ENCODE data around the gene NINJ2.

The NINJ2 gene

GRCh38 chr12:565589-566105 lies 97.6 kb downstream of the NINJ2 start:
- no peak for DNase-seq

DNA sequence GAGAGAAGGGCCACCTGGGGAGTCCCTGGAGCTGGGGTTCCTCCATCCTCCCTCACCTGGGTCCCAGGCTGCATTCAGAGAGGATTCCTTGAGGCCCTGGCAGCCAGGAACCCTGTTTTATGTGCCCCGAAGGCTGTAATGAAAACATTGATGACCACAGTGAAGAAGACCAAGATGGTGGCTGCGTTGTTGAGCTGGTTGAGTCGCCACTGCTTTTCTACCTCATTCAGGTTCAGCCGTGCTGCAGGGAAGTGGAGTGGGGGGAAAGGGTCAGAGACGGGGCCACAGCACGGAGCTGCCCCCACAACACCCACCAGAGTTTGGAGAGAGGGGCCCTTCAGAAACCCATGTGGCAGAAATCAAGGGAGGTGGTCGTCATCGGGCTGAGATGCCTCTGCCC lies 98.1 kb downstream of the NINJ2 start:
- DNase-seq = no peak

- DNase-seq = no peak
These were observed 99.4 kb downstream of the NINJ2 start for GRCh38 chr12:563787-564298.

GRCh38 chr12:563250-563781 lies 99.9 kb downstream of the NINJ2 start:
- DNase-seq = no peak

DNA sequence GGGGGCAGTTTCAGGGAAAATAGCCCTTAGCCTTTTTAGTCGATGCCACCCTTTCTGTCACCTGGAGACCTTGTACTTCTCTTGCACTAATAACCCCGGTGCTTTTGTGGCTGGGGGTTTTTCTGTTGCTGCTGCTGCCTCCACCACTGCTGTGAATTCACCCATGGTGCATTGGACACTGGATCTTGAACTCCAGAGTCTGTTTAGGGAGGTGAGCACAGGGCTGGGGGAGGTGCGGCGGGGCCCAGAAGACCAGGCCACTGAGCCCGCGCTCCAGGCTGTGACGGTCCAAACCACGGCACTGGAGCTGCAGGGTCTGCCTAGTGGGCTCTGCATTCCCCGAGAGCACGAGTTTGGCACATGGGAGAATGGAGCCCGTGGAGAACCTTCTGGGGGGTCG lies 100.6 kb downstream of the NINJ2 start:
- no peak for DNase-seq

DNA sequence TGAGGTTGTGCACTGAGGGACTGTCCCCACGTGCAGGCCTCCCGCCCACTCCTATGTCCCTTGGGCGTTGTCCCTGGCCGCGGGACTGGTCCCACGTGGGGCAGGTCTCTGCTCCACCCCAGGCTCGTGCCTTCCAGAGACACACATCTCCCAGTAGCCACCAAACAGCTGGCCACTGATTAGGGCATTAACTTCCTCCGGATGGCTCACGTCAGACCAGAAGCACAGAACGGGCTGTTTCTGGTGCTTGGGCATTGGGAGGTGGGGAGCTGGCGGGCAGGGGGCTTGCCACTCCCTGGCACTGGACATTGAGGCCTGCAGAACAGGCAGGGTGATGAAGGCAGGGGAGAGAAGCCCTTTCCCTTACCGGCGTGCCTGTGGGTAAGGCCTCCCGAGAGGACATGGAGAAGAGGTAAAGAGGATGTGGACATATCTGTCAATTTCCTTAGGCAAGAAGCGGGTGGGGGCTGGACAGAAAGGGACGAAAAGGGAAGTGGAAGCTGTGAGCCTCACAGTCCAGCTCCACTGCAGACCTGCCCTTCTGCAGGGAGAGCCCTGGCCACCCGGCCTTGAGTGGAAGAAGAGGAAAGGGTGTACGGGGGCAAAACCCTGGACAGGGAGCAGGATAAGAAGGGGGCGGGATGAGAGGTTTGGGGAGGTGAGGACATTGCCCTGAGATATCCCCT lies 101.2 kb downstream of the NINJ2 start:
- DNase-seq = no peak

- no peak for DNase-seq
These were observed 101.9 kb downstream of the NINJ2 start for GRCh38 chr12:561391-561705.

DNA sequence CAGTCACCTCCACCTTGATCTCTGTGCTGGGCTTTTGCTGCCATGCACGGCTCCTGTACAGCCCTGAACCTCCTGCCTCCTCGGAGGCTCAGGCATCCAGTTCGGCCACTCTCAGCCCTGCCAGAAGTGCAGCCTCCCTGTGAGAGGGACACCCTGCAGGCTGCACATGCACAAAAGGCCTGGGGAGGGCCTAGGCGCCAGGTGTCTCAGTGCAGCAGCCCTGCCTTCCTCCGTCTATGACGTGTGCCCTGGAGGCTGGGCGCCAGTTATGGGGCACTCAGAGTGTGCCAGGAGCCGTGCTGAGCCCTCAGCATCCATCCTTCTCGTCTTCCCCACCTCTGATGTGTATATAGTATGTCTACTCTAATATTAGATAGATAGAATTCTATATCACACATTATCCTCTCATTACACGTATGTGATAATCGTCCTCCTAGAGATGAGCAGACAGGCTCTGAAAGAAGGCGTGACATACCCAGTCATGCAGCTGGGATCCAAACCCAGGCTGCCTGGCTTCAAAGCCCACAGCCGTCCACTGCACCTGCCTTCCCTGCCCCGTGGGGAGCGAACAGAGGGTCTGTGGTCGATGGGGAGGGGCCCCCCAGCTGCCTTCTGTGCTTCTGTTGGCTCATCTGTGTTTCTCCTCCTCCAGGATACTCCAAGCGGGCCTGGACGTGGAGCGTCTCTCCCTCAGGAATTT lies 102.4 kb downstream of the NINJ2 start:
- DNase-seq = no peak

DNA sequence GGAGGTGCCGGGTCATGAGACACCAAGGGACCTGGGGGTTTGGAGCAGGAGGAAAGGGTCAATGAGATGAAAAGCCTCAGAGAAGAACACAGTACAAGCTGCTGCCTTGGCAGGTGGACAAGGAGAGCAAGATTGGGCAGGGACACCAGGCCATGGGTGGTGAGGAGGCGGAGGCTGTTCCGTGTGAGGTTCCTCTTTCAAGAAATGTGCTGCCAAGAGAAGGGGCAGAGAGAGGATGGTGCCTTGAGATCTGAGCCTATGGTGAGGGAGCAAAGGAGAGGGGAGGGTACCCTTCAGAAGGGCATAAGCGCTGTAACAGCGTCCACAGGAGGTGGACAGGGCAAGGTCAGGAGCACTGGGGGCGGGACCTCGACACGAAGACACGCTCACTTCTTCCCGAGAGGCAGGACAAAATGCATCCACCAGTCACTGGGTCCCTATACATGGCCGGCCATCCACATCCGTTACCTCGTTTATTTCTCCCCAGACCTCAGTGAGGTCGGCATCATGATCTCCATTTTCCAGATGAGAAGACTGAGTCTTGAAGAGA lies 103.3 kb downstream of the NINJ2 start:
- DNase-seq = no peak

GRCh38 chr12:559208-559905 lies 103.9 kb downstream of the NINJ2 start:
- no peak for DNase-seq

- no peak for DNase-seq
These were observed 104.7 kb downstream of the NINJ2 start for GRCh38 chr12:558580-558979.

- no peak for DNase-seq
These were observed 106.7 kb downstream of the NINJ2 start for GRCh38 chr12:556498-556897.

GRCh38 chr12:554001-554285 lies 109.3 kb downstream of the NINJ2 start:
- DNase-seq = no peak

DNA sequence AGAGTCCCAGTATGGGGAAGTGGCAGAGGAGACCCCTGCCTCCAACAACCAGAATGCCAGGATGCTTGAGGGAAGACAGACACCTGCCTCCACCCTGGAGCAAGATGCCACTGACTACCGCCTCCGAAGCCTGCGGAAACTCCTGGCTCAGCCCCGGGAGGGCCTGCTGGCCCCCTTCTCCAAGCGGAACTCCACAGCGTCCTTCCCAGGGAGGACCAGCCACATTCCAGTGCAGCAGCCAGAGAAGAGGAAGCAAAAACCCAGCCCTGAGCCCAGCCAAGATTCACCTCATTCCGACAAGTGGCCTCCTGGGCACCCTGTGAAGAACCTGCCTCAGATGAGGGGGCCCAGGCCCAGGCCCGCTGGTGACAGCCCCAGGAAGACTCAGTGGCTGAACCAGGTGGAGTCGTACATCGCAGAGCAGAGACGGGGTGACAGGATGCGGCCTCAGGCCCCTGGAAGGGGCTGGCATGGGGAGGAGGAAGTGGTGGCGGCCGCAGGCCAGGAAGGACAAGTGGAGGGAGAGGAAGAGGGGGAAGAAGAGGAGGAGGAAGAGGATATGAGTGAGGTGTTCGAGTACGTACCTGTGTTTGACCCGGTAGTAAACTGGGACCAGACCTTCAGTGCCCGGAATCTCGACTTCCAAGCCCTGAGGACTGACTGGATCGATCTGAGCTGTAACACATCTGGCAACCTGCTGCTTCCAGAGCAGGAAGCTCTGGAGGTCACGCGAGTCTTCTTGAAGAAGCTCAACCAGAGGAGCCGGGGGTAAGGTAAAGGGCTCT lies 109.8 kb downstream of the NINJ2 start:
- no peak for DNase-seq

DNA sequence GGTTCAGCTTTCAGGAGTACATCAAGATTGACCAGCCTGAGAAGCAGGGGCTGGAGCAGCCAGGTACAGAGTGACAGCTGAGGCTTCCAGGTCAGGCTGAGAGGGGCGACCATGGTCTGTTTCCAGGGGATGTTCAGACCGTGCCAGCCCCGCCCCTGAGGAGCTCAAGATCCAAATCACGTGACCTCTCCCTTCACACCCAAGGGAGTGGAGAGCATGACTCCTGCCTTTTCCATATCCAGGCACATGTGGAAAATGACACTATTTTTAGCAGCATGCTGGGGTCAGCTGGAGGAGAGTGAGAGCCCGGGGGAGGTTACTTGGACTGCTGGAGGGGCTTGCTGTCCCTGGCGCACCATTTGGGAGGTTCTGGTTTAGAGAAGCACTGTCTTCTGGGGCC lies 110.8 kb downstream of the NINJ2 start:
- DNase-seq = no peak

DNA sequence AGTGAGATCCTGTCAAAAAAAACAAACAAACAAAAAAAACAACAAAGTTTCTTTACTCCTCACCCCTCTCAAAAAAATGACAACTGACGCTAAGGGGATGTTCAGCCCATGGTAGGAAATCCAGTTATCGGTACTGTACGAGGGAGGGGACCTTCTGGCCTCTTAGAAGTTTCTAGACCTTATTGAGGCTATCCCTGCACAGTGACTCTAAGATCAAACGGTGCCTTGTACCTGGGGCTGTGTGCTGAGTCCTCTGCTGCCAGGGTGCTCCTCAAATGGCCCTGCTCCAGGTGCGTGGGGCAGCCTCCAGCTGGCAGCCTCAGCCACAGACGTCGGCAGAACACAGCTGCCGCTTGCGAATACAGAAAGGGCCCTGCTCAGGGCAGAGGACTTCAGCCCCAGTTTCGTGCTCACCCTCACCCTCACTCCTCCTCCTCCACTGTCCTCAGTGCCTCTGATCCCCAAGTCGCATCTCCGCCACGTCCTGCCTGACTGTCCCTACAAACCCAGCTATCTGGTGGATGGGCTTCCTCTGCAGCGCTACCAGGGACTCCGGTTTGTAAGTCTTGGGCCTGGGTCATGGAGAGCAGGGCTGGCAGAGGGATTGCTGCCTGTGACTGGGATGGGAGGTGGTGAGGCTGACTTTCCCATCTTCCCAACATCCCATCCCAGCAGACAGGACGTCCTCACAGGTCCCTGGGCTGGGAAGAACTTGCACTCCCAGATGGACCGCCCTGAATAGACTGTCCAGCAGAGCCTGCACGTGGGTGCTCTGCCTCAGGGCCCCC lies 112.6 kb downstream of the NINJ2 start:
- no peak for DNase-seq

DNA sequence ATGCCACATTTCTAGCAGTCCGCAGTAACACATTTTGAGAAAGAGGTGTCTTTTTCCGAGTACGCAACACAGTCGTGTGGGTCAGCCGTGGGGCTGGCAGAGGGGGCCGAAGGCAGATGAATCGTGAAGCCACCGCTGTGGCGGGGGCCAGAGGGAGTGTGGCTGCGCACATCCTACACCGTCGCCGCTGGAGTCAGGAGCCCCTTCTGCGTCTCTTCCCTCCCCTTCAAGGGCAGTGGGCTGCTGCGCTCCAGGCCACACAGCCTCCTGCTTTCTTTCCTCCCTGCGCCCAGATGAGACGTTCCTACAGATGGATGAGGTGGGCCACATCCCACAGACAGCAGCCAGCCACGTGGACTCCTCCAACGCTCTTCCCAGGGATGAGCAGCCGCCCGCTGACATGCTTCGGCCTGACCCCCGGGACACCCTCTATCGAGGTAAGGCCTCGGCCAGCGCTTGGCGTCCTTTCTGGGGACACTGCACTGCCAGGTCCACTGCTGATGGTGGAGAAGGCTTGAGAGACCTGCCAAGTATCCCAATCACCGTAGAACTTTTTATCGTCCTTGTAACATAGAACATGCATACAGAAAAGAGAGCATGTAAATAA lies 113.7 kb downstream of the NINJ2 start:
- DNase-seq = no peak

DNA sequence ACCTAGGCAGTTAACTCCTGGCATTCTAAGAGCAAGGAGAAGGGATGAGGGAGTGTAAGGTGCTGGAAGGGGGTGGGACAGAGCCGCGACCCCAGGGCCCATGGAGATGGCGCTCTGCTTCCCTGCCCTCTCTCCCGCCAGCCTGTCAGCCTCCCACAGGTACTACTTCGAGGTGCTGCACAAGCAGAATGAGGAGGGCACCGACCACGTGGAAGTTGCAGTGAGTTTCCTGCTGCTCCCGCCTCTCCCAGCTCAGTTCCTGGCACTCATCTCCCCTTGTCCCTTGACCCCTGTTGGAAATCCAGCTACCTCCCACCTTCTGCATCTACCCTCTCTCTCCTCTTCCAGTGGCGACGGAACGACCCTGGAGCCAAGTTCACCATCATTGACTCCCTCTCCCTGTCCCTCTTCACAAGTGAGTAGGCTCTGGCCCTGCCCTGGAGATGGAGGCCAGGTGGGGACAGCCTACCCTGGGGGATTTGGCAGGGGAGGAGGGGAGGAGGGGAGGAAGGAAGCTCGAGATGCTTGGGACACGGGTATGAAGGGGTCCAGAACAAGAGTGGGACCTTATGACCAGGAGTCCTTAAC lies 115.3 kb downstream of the NINJ2 start:
- DNase-seq = no peak

DNA sequence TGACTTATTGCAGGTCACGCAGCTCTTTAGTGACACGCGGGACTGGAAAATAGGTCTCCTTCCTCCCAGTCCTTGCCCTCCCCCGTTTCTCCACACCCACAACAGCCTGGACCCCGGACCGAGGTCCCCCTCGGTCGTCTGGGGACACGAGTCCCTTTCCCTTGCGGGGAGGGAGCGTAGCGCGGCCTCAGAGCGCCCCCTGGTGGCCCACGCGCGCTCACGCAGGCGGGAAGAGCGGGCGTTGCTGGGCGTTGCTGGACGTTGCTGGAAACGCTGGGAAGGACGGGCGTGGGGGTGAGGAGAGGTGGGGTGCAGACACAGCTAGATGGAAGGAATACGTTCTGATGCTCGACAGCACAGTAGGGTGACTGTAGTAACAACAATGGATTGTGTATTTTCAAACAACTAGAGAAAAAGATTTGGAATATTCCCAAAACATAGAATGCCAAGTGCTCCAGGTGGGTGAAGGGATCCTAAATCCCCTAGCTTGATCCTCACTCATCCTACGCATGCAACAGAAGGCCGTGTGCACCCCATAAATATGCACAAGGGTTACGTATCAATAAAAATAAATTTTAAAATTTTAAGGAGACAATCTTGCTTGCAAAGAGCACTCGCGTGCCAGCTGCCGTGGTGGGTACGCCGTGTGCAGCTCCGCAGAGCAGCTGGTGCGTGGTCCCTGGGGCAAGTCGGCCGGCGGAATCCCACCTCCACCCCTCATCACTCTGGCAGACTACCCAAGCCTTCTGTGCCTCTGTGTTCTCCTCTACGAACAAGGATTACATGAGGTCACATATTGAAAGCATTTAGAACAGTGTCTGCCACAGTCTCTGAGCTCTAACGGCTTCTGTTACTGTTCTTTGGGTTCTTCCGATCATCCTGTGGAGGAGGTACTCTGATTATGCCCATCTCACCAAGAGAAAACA lies 116.1 kb downstream of the NINJ2 start:
- peak; percentile 96 for DNase-seq

Data from activated CD8-positive, alpha-beta memory T cell treated with anti-CD3 and anti-CD28 coated beads, Interleukin-2, amount 50 U/mL, for 48 hours (primary cell).